GM10248 (cell line): Measurements from ENCODE around the gene PI4KB.

Source experiments
- CTCF ChIA-PET: fragments of 300-600 bp; sonication (Branson Sonifier 250); formaldehyde crosslinking; extraction: SDS; loops from one replicate; lab custom pipeline; 2021; ENCODE audit warnings: antibody characterized with exemption; lab: Yijun Ruan, JAX
- POLR2A ChIA-PET: fragments of 350-650 bp; sonication (Branson Sonifier 250); formaldehyde crosslinking; extraction: SDS; loops from one replicate; lab custom pipeline; 2020; ENCODE audit warnings: antibody characterized with exemption; lab: Yijun Ruan, JAX
- DNase-seq: peaks from one replicate; pipeline ENCODE4 v3.0.0; 2012; ENCODE audit errors: extremely low spot score
- CTCF ChIP-seq: IDR thresholded peaks from 2 replicates; pipeline ENCODE4 v1.5.1; 2012; ENCODE audit warnings: mild to moderate bottlenecking, low read depth; ENCODE audit errors: extremely low read depth, missing control alignments, control extremely low read depth

PI4KB gene

GRCh38 chr1:151255381-151255780 is 71.8 kb downstream of the PI4KB start:
- POLR2A ChIA-PET = no interaction called here
- no peak for TF ChIP-seq CTCF
- DNase-seq = no peak
- CTCF ChIA-PET = interaction anchor here (1.0 to 1.8 kb wide), 8 partner anchors 18 to 231 kb away, joined by 3 to 5 read pairs (median 3); partner anchors contain the start of gene PI4KB

- ChIA-PET CTCF (interaction anchor here (1.0 to 5.5 kb wide), 10 partner anchors 16 to 230 kb away, joined by 3 to 33 read pairs (median 3); no protein-coding TSS in a partner anchor), POLR2A (interaction anchor here (0.9 kb wide), 1 partner anchor 65 kb away, joined by 3 read pairs; the partner anchor contains the start of gene VPS72)
- DNase-seq = peak; percentile 99
- TF ChIP-seq CTCF = no peak
These were observed 72.7 kb downstream of the PI4KB start, which contains the start of gene PSMD4 for GRCh38 chr1:151254217-151255213. TSS of gene PSMD4 (plus strand) at chr1:151254734. CDS start at chr1:151254783, 49 bp downstream.

- TF ChIP-seq CTCF = peak; percentile 79
- ChIA-PET POLR2A (no interaction called here), CTCF (interaction anchor here (0.6 to 5.5 kb wide), 44 partner anchors 9 to 184 kb away, joined by 3 to 33 read pairs (median 5); partner anchors contain the start of genes GABPB2, LYSMD1, PIP5K1A and TMOD4)
- DNase-seq = peak; percentile 77
These were observed 75.4 kb downstream of the PI4KB start for GRCh38 chr1:151251656-151252470.

GRCh38 chr1:151246786-151247185 is 80.4 kb downstream of the PI4KB start:
- TF ChIP-seq CTCF = no peak
- ChIA-PET CTCF (interaction anchor here (1.0 to 2.3 kb wide), 2 partner anchors 10 kb away, joined by 4 to 6 read pairs; no protein-coding TSS in a partner anchor), POLR2A (no interaction called here)
- no peak for DNase-seq

GRCh38 chr1:151243683-151244216 is 83.5 kb downstream of the PI4KB start:
- CTCF ChIA-PET = interaction anchor here (1.2 to 3.4 kb wide), 2 partner anchors 9 to 97 kb away, joined by 3 to 25 read pairs; no protein-coding TSS in a partner anchor
- no peak for DNase-seq
- no peak for TF ChIP-seq CTCF
- POLR2A ChIA-PET = no interaction called here

GRCh38 chr1:151242442-151242841 is 84.8 kb downstream of the PI4KB start:
- TF ChIP-seq CTCF = no peak
- ChIA-PET CTCF (interaction anchor here (1.2 to 3.4 kb wide), 3 partner anchors 8 to 99 kb away, joined by 3 to 25 read pairs (median 6); no protein-coding TSS in a partner anchor), POLR2A (no interaction called here)
- no peak for DNase-seq
